Activated T-cell treated with anti-CD3 and anti-CD28 coated beads, Interleukin-2, amount 50 U/mL, for 4 hours (primary cell): ENCODE results near the gene LCN10. TPM values are rescaled to one million over a fixed set of nuclear protein-coding genes. Genes with fewer than 3 reads are reported as not detected.

ENCODE experiments used
- ATAC-seq, 2 donors: fragments of 200-7000 bp; cut with Tn5 transposase; one replicate each; pipeline ENCODE4 v1.10.0; 2021
- DNase-seq: peaks from one replicate; pipeline ENCODE4 v3.0.0-alpha.2; 2020
- H3K27me3 Mint-ChIP-seq: one replicate; pipeline ENCODE4 v1.8.0; 2021; ENCODE audit warnings: low read depth, mixed read lengths
- H3K36me3 Mint-ChIP-seq: one replicate; pipeline ENCODE4 v1.8.0; 2022; ENCODE audit warnings: mixed read lengths; ENCODE audit not compliant: insufficient read depth
- H3K4me1 Mint-ChIP-seq: one replicate; pipeline ENCODE4 v1.8.0; 2021; ENCODE audit warnings: low read depth, mixed read lengths
- H3K4me3 Mint-ChIP-seq: one replicate; pipeline ENCODE4 v1.8.0; 2021; ENCODE audit warnings: mild to moderate bottlenecking, moderate library complexity, mixed read lengths
- H3K9me3 Mint-ChIP-seq: one replicate; pipeline ENCODE4 v1.8.0; 2021; ENCODE audit warnings: mixed read lengths
- total RNA-seq, 3 donors: library from RNA; stranded (reverse); gene quantifications; one replicate each; pipeline ENCODE4 v1.2.1, GENCODE V29; 2021

LCN10 gene
- total RNA-seq, 3 donors from 2014 or later: 0.82 to 2.4 (median 2.1) TPM

GRCh38 chr9:136694163-136694871 is 48.4 kb downstream of the LCN10 start:
- peaks cover 21% of the 10 kb centered on the region for H3K27me3 Mint-ChIP-seq
- peak; percentile 70 to 73 for ATAC-seq
- H3K4me1 Mint-ChIP-seq: peaks cover 2% of the 10 kb centered on the region
- no peaks in the 10 kb centered on the region for H3K36me3 Mint-ChIP-seq
- H3K4me3 Mint-ChIP-seq: no peak overlapping the region
- H3K9me3 Mint-ChIP-seq: no peaks in the 10 kb centered on the region
- no peak for DNase-seq

GRCh38 chr9:136693490-136694162 is 49.1 kb downstream of the LCN10 start:
- peaks cover under 1% of the 10 kb centered on the region for H3K4me1 Mint-ChIP-seq
- H3K27me3 Mint-ChIP-seq: peaks cover 20% of the 10 kb centered on the region
- ATAC-seq (peak; percentile 59 to 64), DNase-seq (no peak)
- no peaks in the 10 kb centered on the region for H3K9me3 Mint-ChIP-seq
- no peak overlapping the region for H3K4me3 Mint-ChIP-seq
- no peaks in the 10 kb centered on the region for H3K36me3 Mint-ChIP-seq

- Mint-ChIP-seq H3K36me3 (no peaks in the 10 kb centered on the region), H3K4me3 (no peak overlapping the region)
- ATAC-seq: no peak
These were observed 49.6 kb downstream of the LCN10 start for GRCh38 chr9:136693135-136693489.

GRCh38 chr9:136692185-136693134 is 50.3 kb downstream of the LCN10 start:
- no peak for DNase-seq
- no peak for ATAC-seq
- H3K36me3 Mint-ChIP-seq: no peaks in the 10 kb centered on the region
- H3K4me1 Mint-ChIP-seq: no peaks in the 10 kb centered on the region
- no peaks in the 10 kb centered on the region for H3K9me3 Mint-ChIP-seq
- no peak overlapping the region for H3K4me3 Mint-ChIP-seq
- H3K27me3 Mint-ChIP-seq: peaks cover 12% of the 10 kb centered on the region

More at GRCh38 chr9:136693135-136693489, 49.6 kb downstream of the LCN10 start:
- DNase-seq: no peak
- Mint-ChIP-seq H3K27me3 (peaks cover 17% of the 10 kb centered on the region), H3K9me3 (no peaks in the 10 kb centered on the region), H3K4me1 (no peaks in the 10 kb centered on the region)

GRCh38 chr9:136691316-136692184 is 51.2 kb downstream of the LCN10 start:
- H3K4me3 Mint-ChIP-seq: no peak overlapping the region
- no peaks in the 10 kb centered on the region for H3K36me3 Mint-ChIP-seq
- DNase-seq (no peak), ATAC-seq (no peak)
- peaks cover 10% of the 10 kb centered on the region for H3K27me3 Mint-ChIP-seq
- no peaks in the 10 kb centered on the region for H3K4me1 Mint-ChIP-seq
- H3K9me3 Mint-ChIP-seq: no peaks in the 10 kb centered on the region

- H3K27me3 Mint-ChIP-seq: peaks cover 10% of the 10 kb centered on the region
These were observed 51.9 kb downstream of the LCN10 start for GRCh38 chr9:136690806-136691261.

GRCh38 chr9:136690104-136690805 is 52.5 kb downstream of the LCN10 start:
- Mint-ChIP-seq H3K36me3 (no peaks in the 10 kb centered on the region), H3K4me1 (peaks cover 7% of the 10 kb centered on the region), H3K4me3 (no peak overlapping the region), H3K9me3 (no peaks in the 10 kb centered on the region), H3K27me3 (peaks cover 8% of the 10 kb centered on the region)
- ATAC-seq (no peak), DNase-seq (no peak)

More at GRCh38 chr9:136690806-136691261, 51.9 kb downstream of the LCN10 start:
- Mint-ChIP-seq H3K4me3 (no peak overlapping the region), H3K4me1 (peaks cover 6% of the 10 kb centered on the region), H3K9me3 (no peaks in the 10 kb centered on the region), H3K36me3 (no peaks in the 10 kb centered on the region)
- DNase-seq: no peak
- ATAC-seq: no peak

- ATAC-seq (no peak), DNase-seq (no peak)
- no peaks in the 10 kb centered on the region for H3K9me3 Mint-ChIP-seq
- peaks cover 3% of the 10 kb centered on the region for H3K27me3 Mint-ChIP-seq
- no peak overlapping the region for H3K4me3 Mint-ChIP-seq
- no peaks in the 10 kb centered on the region for H3K36me3 Mint-ChIP-seq
- peaks cover 7% of the 10 kb centered on the region for H3K4me1 Mint-ChIP-seq
These were observed 53.7 kb downstream of the LCN10 start for GRCh38 chr9:136689108-136689460.

- Mint-ChIP-seq H3K36me3 (no peaks in the 10 kb centered on the region), H3K27me3 (peaks cover 3% of the 10 kb centered on the region), H3K4me1 (peaks cover 7% of the 10 kb centered on the region), H3K9me3 (no peaks in the 10 kb centered on the region), H3K4me3 (peak overlapping the region; percentile 51)
- ATAC-seq: no peak
- no peak for DNase-seq
These were observed 54.2 kb downstream of the LCN10 start for GRCh38 chr9:136688274-136689107.

Other genes with a start within 250 kb of the LCN10 start
- gene NOTCH1, start 196.9 kb downstream of the LCN10 start, total RNA-seq: 100 to 1,000 TPM; 124 to 128 (median 125) TPM
- 1 to 10 TPM; 2.3 to 4.3 (median 3.2) TPM for gene EGFL7, start 80.0 kb downstream of the LCN10 start, total RNA-seq
- 10 to 100 TPM; 11.4 to 14.3 (median 11.7) TPM for gene AGPAT2, start 55.5 kb downstream of the LCN10 start, total RNA-seq
- gene DIPK1B, start 30.4 kb downstream of the LCN10 start, total RNA-seq: under 1 TPM in 2 of 3 donors, not detected in 1; 0.16 to 0.18 TPM
- not detected for gene LCN6, start 5.6 kb upstream of the LCN10 start, total RNA-seq
- gene LCN8, start 15.3 kb upstream of the LCN10 start, total RNA-seq: not detected
- not detected for gene LCN15, start 21.6 kb upstream of the LCN10 start, total RNA-seq
- 10 to 100 TPM; 49.5 to 53.0 (median 51.9) TPM for gene TMEM141, start 48.4 kb upstream of the LCN10 start, total RNA-seq
- under 1 TPM in 1 of 3 donors, not detected in 2; 0.49 TPM for gene CCDC183, start 53.4 kb upstream of the LCN10 start, total RNA-seq
- 100 to 1,000 TPM in 2 of 3 donors, 10 to 100 TPM in 1; 90.6 to 103 (median 100) TPM for gene RABL6, start 65.0 kb upstream of the LCN10 start, total RNA-seq
- gene AJM1, start 99.5 kb upstream of the LCN10 start, total RNA-seq: 1 to 10 TPM; 1.5 to 2.2 (median 1.7) TPM
- gene PHPT1, start 106.5 kb upstream of the LCN10 start, total RNA-seq: 100 to 1,000 TPM; 112 to 120 (median 119) TPM
- 10 to 100 TPM; 10.7 to 13.9 (median 11.0) TPM for gene MAMDC4, start 109.4 kb upstream of the LCN10 start, total RNA-seq
- 100 to 1,000 TPM; 330 to 366 (median 351) TPM for gene EDF1, start 123.4 kb upstream of the LCN10 start, total RNA-seq
- 10 to 100 TPM; 64.3 to 73.4 (median 68.8) TPM for gene TRAF2, start 143.6 kb upstream of the LCN10 start, total RNA-seq
- gene FBXW5, start 201.8 kb upstream of the LCN10 start, total RNA-seq: 100 to 1,000 TPM in 1 of 3 donors, 10 to 100 TPM in 2; 84.0 to 112 (median 95.3) TPM
- gene C8G, start 202.3 kb upstream of the LCN10 start, total RNA-seq: 1 to 10 TPM in 2 of 3 donors, under 1 TPM in 1; 0.94 to 1.4 (median 1.2) TPM
- gene LCN12, start 209.3 kb upstream of the LCN10 start, total RNA-seq: 1 to 10 TPM in 1 of 3 donors, under 1 TPM in 2; 0.49 to 1.2 (median 0.58) TPM
- gene PTGDS, start 234.6 kb upstream of the LCN10 start, total RNA-seq: under 1 TPM in 2 of 3 donors, not detected in 1; 0.30 to 0.51 TPM
- not detected for gene LCNL1, start 240.1 kb upstream of the LCN10 start, total RNA-seq
- 100 to 1,000 TPM; 106 to 126 (median 123) TPM for gene PAXX, start 249.5 kb upstream of the LCN10 start, total RNA-seq